NT2/D1 (cell line): Measurements from ENCODE around the gene PIANP.
"Not testable (repeated sequence)": the region's sequence is repeated elsewhere in the genome, so short reads cannot be mapped to it uniquely, and the experiment has no call there.

ENCODE experiments used
- SUZ12 ChIP-seq: IDR thresholded peaks from 2 replicates; pipeline ENCODE4 v1.6.1; 2011; ENCODE audit not compliant: insufficient read length, insufficient read depth; ENCODE audit errors: extremely low read depth
- ZNF274 ChIP-seq: IDR thresholded peaks from 2 replicates; pipeline ENCODE4 v1.6.1; 2011; ENCODE audit warnings: mild to moderate bottlenecking, low read depth, low read length

DNA sequence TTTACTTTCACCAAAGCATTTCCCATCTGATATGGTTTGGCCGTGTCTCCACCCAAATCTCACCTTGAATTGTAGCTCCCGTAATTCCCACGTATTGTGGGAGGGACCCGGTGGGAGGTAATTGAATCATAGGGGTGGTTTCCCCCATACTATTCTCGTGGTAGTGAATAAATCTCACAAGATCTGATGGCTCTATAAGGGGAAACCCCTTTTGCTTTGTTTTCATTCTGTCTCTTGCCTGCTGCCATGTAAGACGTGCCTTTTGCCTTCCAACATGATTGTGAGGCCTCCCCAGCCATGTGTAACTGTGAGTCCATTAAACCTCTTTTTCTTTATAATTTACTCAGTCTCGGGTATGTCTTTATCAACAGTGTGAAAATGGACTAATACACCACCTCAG, 42.7 kb upstream of the PIANP start:
- TF ChIP-seq ZNF274, SUZ12: not testable (repeated sequence)
